ENCODE results near the gene ZMYND19. TPM values are rescaled to one million over a fixed set of nuclear protein-coding genes. Genes with fewer than 3 reads are reported as not detected.
A peak's percentile ranks its signal among the peaks of the same experiment; 100 is the strongest.

ZMYND19 gene
- total RNA-seq, 5 donors from 2014 or later (not counting 1 experiment from before 2014, with no cell fraction given): 18.7 to 42.0 (median 33.3) TPM

DNA sequence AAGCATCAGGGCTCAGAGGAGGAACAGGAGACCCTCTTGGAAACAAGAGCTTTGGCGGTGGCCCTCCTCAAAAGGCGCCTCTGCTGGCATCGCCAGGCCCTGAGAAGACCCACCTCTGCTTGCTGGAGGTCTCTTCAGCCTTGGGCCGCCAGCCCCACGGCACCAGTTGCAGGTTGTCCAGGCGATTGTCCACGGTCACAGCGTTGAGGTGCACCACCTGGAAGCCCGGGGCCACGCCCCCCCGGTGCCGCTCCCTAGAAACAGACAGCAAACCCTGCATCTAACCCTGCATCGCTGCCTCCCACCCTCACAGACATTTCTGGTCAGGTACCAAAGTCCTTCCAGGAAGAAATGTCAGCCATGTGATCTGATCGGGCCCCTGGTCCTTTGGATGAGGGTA, 3.5 kb downstream of the ZMYND19 start:
- no peaks in the 10 kb centered on the region for H3K27me3 Mint-ChIP-seq
- H3K36me3 Mint-ChIP-seq: peaks cover 28% of the 10 kb centered on the region
- WGBS (ENCODE audit: insufficient coverage): 97% methylated on average over 13 of the region's 14 CpGs
- CTCF ChIA-PET: interaction anchor here in 1 of 2 donors (0.6 kb wide), 1 partner anchor 915 kb away, joined by 3 read pairs; no protein-coding TSS in a partner anchor
- H3K36me3 ChIP-seq (ENCODE audit: control insufficient read depth in 2 of 2, extremely low read depth in 1 of 2, insufficient read depth in 1 of 2, low read length in 1 of 2): peaks cover 16 to 43% of the 10 kb centered on the region in 2 donors
- peaks cover 3 to 26% of the 10 kb centered on the region in 2 experiments for H3K4me1 ChIP-seq (ENCODE audit: control insufficient read depth in 1 of 2, extremely low read depth in 1 of 2, insufficient read depth in 2 of 2, low read length in 2 of 2)
- DNase-seq (no peak), ATAC-seq (replicated peaks in 1 of 4) (no peak)
- H3K4me3 Mint-ChIP-seq: no peak overlapping the region
- no peak overlapping the region for H3K27ac Mint-ChIP-seq
- H3K9me3 ChIP-seq: no peaks in the 10 kb centered on the region
- no peaks in the 10 kb centered on the region for H3K27me3 ChIP-seq (replicated peaks in 1 of 2; ENCODE audit: control insufficient read depth in 2 of 2, extremely low read depth in 1 of 2, insufficient read depth in 2 of 2, low read length in 1 of 2)
- H3K27ac ChIP-seq (ENCODE audit: low read length): no peak overlapping the region
- H3K4me1 Mint-ChIP-seq: peaks cover 17 to 20% (median 18%) of the 10 kb centered on the region in 3 donors
- POLR2A ChIA-PET: no interaction called here
- H3K9me3 Mint-ChIP-seq: no peaks in the 10 kb centered on the region
- no peak overlapping the region for H3K4me3 ChIP-seq (ENCODE audit: control insufficient read depth in 1 of 2, extremely low read depth in 1 of 2, low read length in 1 of 2)

DNA sequence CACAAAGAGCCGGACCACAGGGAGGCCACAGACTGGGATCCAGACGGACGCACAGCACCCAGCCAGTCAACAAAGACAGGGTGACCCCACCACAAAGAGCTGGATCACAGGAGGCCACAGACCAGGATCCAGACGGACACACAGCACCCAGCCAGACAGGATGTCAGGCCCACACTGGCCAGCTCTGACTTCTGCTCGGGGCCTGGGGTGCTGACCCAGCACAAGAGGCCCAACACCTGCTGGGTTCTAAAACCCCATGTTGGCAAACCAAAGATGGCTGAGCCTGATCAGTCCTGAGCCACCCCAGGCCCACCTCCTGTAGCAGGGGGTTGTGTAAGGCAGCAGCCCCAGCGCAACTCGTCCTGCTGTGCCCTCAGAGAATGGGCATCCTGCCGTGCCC, 6.4 kb downstream of the ZMYND19 start:
- H3K36me3 ChIP-seq (ENCODE audit: control insufficient read depth in 2 of 2, extremely low read depth in 1 of 2, insufficient read depth in 1 of 2, low read length in 1 of 2): peaks cover 16 to 43% of the 10 kb centered on the region in 2 donors
- Mint-ChIP-seq H3K4me3 (no peak overlapping the region), H3K9me3 (no peaks in the 10 kb centered on the region), H3K4me1 (peaks cover 6 to 22% (median 15%) of the 10 kb centered on the region in 3 donors), H3K27me3 (no peaks in the 10 kb centered on the region), H3K36me3 (peaks cover 33% of the 10 kb centered on the region), H3K27ac (no peak overlapping the region)
- no peak overlapping the region for H3K4me3 ChIP-seq (ENCODE audit: control insufficient read depth in 1 of 2, extremely low read depth in 1 of 2, low read length in 1 of 2)
- POLR2A ChIA-PET: no interaction called here
- CTCF ChIA-PET: interaction anchor here in 1 of 2 donors (0.5 kb wide), 1 partner anchor 451 kb away, joined by 5 read pairs; no protein-coding TSS in a partner anchor
- no peaks in the 10 kb centered on the region for H3K9me3 ChIP-seq
- no peaks in the 10 kb centered on the region for H3K27me3 ChIP-seq (replicated peaks in 1 of 2; ENCODE audit: control insufficient read depth in 2 of 2, extremely low read depth in 1 of 2, insufficient read depth in 2 of 2, low read length in 1 of 2)
- WGBS (ENCODE audit: insufficient coverage): 95% methylated on average over 5 of the region's 8 CpGs
- H3K4me1 ChIP-seq (ENCODE audit: control insufficient read depth in 1 of 2, extremely low read depth in 1 of 2, insufficient read depth in 2 of 2, low read length in 2 of 2): peaks cover 0 to 14% of the 10 kb centered on the region in 2 experiments
- DNase-seq (no peak), ATAC-seq (replicated peaks in 1 of 4) (no peak)
- H3K27ac ChIP-seq (ENCODE audit: low read length): no peak overlapping the region

GRCh38 chr9:137583347-137583746, 7.0 kb downstream of the ZMYND19 start:
- Histone ChIP-seq H3K4me1 (ENCODE audit: control insufficient read depth in 1 of 2, extremely low read depth in 1 of 2, insufficient read depth in 2 of 2, low read length in 2 of 2) (peaks cover 0 to 12% of the 10 kb centered on the region in 2 experiments), H3K9me3 (no peaks in the 10 kb centered on the region), H3K27ac (ENCODE audit: low read length) (no peak overlapping the region), H3K4me3 (ENCODE audit: control insufficient read depth in 1 of 2, extremely low read depth in 1 of 2, low read length in 1 of 2) (no peak overlapping the region), H3K36me3 (ENCODE audit: control insufficient read depth in 2 of 2, extremely low read depth in 1 of 2, insufficient read depth in 1 of 2, low read length in 1 of 2) (peaks cover 16 to 43% of the 10 kb centered on the region in 2 donors), H3K27me3 (replicated peaks in 1 of 2; ENCODE audit: control insufficient read depth in 2 of 2, extremely low read depth in 1 of 2, insufficient read depth in 2 of 2, low read length in 1 of 2) (no peaks in the 10 kb centered on the region)
- ChIA-PET CTCF (no interaction called here), POLR2A (interaction anchor here in 1 of 2 donors (0.5 kb wide), 1 partner anchor 133 kb away, joined by 10 read pairs; no protein-coding TSS in a partner anchor)
- Mint-ChIP-seq H3K4me3 (no peak overlapping the region), H3K4me1 (peaks cover 6 to 17% (median 12%) of the 10 kb centered on the region in 3 donors), H3K27me3 (no peaks in the 10 kb centered on the region), H3K9me3 (no peaks in the 10 kb centered on the region), H3K27ac (no peak overlapping the region), H3K36me3 (peaks cover 33% of the 10 kb centered on the region)
- 96% methylated on average over 10 of the region's 14 CpGs for WGBS (ENCODE audit: insufficient coverage)
- no peak for DNase-seq
- no peak for ATAC-seq (replicated peaks in 1 of 4)

DNA sequence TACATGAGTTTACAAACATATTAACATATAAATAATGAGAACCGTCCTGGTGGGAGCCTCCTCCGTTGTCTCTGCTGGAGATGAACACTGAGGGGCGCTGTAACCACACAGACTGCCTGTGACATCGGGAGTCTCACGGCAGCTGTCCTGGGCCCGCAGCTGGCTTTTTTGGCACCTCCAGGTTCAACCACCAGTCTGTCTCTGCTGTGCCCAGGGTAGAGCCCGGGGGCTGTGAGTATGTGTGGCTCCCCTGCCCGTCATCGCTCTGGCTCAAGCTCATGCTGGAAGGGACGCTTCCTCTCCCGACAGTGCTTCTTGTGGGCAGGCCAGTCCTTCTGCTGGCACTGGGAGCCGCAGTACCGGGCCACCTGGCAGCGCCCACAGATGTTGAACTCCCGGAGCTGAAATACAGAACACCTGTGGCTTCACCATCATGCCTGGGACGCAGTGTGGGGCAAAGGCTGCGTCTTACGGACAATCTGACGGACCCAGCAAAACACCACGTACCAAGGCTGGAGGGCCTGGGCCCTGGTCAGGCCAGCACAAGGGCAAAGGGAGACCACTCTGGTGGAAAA, 7.9 kb downstream of the ZMYND19 start:
- no peak overlapping the region for H3K27ac ChIP-seq (ENCODE audit: low read length)
- ChIA-PET CTCF (interaction anchor here in 1 of 2 donors (0.5 kb wide), 1 partner anchor 670 kb away, joined by 3 read pairs; no protein-coding TSS in a partner anchor), POLR2A (no interaction called here)
- peak in 1 of 35 experiments; percentile 32 for DNase-seq
- peaks cover 15 to 34% of the 10 kb centered on the region in 2 donors for H3K36me3 ChIP-seq (ENCODE audit: control insufficient read depth in 2 of 2, extremely low read depth in 1 of 2, insufficient read depth in 1 of 2, low read length in 1 of 2)
- peaks cover 7 to 16% (median 15%) of the 10 kb centered on the region in 3 donors for H3K4me1 Mint-ChIP-seq
- peaks cover 5 to 16% of the 10 kb centered on the region in 2 experiments for H3K4me1 ChIP-seq (ENCODE audit: control insufficient read depth in 1 of 2, extremely low read depth in 1 of 2, insufficient read depth in 2 of 2, low read length in 2 of 2)
- no peaks in the 10 kb centered on the region for H3K27me3 Mint-ChIP-seq
- H3K27me3 ChIP-seq (replicated peaks in 1 of 2; ENCODE audit: control insufficient read depth in 2 of 2, extremely low read depth in 1 of 2, insufficient read depth in 2 of 2, low read length in 1 of 2): no peaks in the 10 kb centered on the region
- no peak overlapping the region for H3K4me3 ChIP-seq (ENCODE audit: control insufficient read depth in 1 of 2, extremely low read depth in 1 of 2, low read length in 1 of 2)
- H3K27ac Mint-ChIP-seq: no peak overlapping the region
- H3K4me3 Mint-ChIP-seq: no peak overlapping the region
- H3K9me3 ChIP-seq: no peaks in the 10 kb centered on the region
- no peak for ATAC-seq (replicated peaks in 1 of 4)
- WGBS (ENCODE audit: insufficient coverage): 92% methylated on average over 20 of the region's 20 CpGs
- no peaks in the 10 kb centered on the region for H3K9me3 Mint-ChIP-seq
- peaks cover 25% of the 10 kb centered on the region for H3K36me3 Mint-ChIP-seq

DNA sequence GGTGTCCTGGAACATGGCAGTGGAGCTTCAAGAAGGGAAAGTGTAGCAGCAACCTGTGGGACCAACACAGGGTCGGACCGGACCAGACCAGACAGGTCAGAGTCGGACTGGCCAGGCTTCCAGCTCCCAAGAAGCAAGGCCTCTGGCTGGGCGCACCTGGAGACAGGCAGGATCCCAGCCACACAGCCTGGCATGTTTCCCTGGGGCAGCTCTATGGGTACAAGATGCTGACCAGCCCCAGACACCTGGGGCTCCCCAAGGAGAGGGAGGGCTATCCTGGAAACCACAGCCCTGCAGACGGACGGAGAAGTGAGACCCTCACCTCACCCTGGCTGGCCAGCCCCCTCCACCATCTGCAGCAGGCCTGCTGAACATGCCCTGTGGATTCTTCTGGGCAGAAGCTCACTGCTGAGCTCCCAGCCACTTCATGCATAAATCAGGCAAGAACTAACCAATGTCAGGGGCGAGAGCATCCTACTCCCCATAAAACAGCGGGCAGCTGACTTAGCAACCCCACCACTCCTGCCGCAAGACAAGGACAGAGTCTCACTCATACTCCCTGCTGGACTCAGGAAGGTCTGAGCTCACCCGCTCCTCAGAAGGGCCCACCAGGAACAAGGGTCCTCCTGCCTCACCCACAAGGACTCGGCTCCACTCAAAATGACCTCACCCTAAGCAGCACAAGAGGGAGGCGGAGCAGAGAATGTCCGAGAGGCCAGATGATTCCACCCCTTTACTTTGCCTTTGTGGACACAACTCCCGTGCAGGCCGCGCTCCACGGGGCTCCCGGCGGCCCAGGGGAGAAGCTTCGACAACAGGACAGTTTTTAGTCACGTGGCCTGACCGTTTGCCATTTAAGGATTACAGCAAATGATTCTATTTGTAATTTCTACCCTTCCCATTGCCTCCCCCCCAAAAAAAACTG, 8.7 kb downstream of the ZMYND19 start:
- ChIA-PET CTCF (interaction anchor here (0.5 to 2.5 kb wide), 2 partner anchors 9 to 669 kb away, joined by 3 to 6 read pairs; partner anchors contain the start of gene ZMYND19 (in 1 of the 2)), POLR2A (no interaction called here)
- H3K27ac ChIP-seq (ENCODE audit: low read length): no peak overlapping the region
- H3K9me3 Mint-ChIP-seq: no peaks in the 10 kb centered on the region
- no peak overlapping the region for H3K4me3 Mint-ChIP-seq
- H3K9me3 ChIP-seq: no peaks in the 10 kb centered on the region
- H3K36me3 ChIP-seq (ENCODE audit: control insufficient read depth in 2 of 2, extremely low read depth in 1 of 2, insufficient read depth in 1 of 2, low read length in 1 of 2): peaks cover 9 to 27% of the 10 kb centered on the region in 2 donors
- peaks cover 20% of the 10 kb centered on the region for H3K36me3 Mint-ChIP-seq
- no peaks in the 10 kb centered on the region for H3K27me3 ChIP-seq (replicated peaks in 1 of 2; ENCODE audit: control insufficient read depth in 2 of 2, extremely low read depth in 1 of 2, insufficient read depth in 2 of 2, low read length in 1 of 2)
- peaks cover 13 to 22% (median 20%) of the 10 kb centered on the region in 3 donors for H3K4me1 Mint-ChIP-seq
- peaks cover 9 to 24% of the 10 kb centered on the region in 2 experiments for H3K4me1 ChIP-seq (ENCODE audit: control insufficient read depth in 1 of 2, extremely low read depth in 1 of 2, insufficient read depth in 2 of 2, low read length in 2 of 2)
- WGBS (ENCODE audit: insufficient coverage): 94% methylated on average over 19 of the region's 22 CpGs
- no peak overlapping the region for H3K27ac Mint-ChIP-seq
- H3K27me3 Mint-ChIP-seq: no peaks in the 10 kb centered on the region
- H3K4me3 ChIP-seq (ENCODE audit: control insufficient read depth in 1 of 2, extremely low read depth in 1 of 2, low read length in 1 of 2): no peak overlapping the region
- no peak for ATAC-seq (replicated peaks in 1 of 4)
- DNase-seq: no peak

DNA sequence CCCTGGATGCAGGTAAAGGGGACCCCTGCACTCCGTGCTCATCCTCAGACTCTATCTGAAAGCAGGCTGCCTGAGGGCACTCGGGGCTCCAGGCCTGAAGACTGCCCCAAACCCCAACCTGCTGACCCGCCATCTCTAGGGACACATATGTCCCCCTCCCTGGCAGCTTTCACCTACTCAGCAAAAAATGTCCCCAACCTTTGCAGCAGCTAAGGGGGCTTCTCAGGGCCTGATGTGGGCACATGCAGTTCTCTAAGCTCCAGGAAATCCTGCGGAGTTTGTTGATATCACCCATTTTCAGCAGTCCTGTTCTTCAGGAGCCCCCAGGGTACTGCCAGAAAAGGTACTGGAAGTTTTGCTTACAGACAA, 9.4 kb downstream of the ZMYND19 start:
- no peak for ATAC-seq (replicated peaks in 1 of 4)
- Mint-ChIP-seq H3K4me3 (no peak overlapping the region), H3K36me3 (peaks cover 15% of the 10 kb centered on the region), H3K27me3 (no peaks in the 10 kb centered on the region), H3K27ac (no peak overlapping the region), H3K9me3 (no peaks in the 10 kb centered on the region), H3K4me1 (peaks cover 19 to 27% (median 26%) of the 10 kb centered on the region in 3 donors)
- Histone ChIP-seq H3K4me3 (ENCODE audit: control insufficient read depth in 1 of 2, extremely low read depth in 1 of 2, low read length in 1 of 2) (no peak overlapping the region), H3K27ac (ENCODE audit: low read length) (no peak overlapping the region), H3K27me3 (replicated peaks in 1 of 2; ENCODE audit: control insufficient read depth in 2 of 2, extremely low read depth in 1 of 2, insufficient read depth in 2 of 2, low read length in 1 of 2) (no peaks in the 10 kb centered on the region), H3K36me3 (ENCODE audit: control insufficient read depth in 2 of 2, extremely low read depth in 1 of 2, insufficient read depth in 1 of 2, low read length in 1 of 2) (peaks cover 9 to 24% of the 10 kb centered on the region in 2 donors), H3K4me1 (ENCODE audit: control insufficient read depth in 1 of 2, extremely low read depth in 1 of 2, insufficient read depth in 2 of 2, low read length in 2 of 2) (peaks cover 9 to 30% of the 10 kb centered on the region in 2 experiments), H3K9me3 (no peaks in the 10 kb centered on the region)
- CTCF ChIA-PET: interaction anchor here in 1 of 2 donors (0.5 to 2.5 kb wide), 2 partner anchors 10 to 702 kb away, joined by 3 to 6 read pairs; partner anchors contain the start of gene ZMYND19
- POLR2A ChIA-PET: no interaction called here
- 100% methylated on average over 4 of the region's 4 CpGs for WGBS (ENCODE audit: insufficient coverage)
- DNase-seq: no peak

Measured in T-cell (primary cell).